ENCODE data around the gene FAM8A1.

DNA sequence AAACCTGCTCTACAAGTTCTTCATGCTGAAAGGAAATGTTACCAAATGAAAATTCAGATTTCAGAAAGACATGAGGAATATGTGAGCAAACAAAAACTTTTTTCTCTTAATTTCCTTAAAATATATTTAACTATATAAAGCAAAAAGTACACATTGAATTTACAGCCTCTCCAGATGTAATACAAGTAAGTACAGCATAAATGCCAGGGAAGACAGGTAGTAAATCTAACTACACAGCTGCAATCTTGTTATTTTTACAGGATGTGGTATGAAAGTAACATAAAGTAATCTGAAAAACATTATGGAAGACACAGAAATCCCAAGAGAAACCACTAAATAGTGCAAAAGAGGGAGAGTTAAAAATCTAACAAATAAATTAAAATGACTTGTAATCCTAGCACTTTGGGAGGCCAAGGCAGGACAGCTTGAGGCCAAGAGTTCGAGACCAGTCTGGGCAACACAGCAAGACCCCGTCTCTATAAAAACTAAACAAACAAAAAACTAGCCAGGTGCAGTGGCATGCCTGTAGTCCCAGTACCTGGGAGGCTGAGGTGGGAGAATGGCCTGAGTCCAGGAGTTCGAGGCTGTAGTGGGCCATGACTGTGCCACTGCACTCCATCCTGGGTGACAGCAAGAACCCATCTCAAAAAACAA is 50.7 kb downstream of the FAM8A1 start:
- TF ChIP-seq ZNF329 (CRISPR knock-in tag; IDR thresholded peaks at IDR 0.05; ENCODE audit: low read depth) (no peak), ZNF775 (CRISPR knock-in tag; IDR thresholded peaks at IDR 0.05; ENCODE audit: borderline replicate concordance) (no peak), STAT5B (CRISPR knock-in tag; IDR thresholded peaks at IDR 0.05) (no peak)
- TF ChIP-seq, protein P1, sequence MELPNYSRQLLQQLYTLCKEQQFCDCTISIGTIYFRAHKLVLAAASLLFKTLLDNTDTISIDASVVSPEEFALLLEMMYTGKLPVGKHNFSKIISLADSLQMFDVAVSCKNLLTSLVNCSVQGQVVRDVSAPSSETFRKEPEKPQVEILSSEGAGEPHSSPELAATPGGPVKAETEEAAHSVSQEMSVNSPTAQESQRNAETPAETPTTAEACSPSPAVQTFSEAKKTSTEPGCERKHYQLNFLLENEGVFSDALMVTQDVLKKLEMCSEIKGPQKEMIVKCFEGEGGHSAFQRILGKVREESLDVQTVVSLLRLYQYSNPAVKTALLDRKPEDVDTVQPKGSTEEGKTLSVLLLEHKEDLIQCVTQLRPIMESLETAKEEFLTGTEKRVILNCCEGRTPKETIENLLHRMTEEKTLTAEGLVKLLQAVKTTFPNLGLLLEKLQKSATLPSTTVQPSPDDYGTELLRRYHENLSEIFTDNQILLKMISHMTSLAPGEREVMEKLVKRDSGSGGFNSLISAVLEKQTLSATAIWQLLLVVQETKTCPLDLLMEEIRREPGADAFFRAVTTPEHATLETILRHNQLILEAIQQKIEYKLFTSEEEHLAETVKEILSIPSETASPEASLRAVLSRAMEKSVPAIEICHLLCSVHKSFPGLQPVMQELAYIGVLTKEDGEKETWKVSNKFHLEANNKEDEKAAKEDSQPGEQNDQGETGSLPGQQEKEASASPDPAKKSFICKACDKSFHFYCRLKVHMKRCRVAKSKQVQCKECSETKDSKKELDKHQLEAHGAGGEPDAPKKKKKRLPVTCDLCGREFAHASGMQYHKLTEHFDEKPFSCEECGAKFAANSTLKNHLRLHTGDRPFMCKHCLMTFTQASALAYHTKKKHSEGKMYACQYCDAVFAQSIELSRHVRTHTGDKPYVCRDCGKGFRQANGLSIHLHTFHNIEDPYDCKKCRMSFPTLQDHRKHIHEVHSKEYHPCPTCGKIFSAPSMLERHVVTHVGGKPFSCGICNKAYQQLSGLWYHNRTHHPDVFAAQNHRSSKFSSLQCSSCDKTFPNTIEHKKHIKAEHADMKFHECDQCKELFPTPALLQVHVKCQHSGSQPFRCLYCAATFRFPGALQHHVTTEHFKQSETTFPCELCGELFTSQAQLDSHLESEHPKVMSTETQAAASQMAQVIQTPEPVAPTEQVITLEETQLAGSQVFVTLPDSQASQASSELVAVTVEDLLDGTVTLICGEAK (IDR thresholded peaks at IDR 0.05), result no peak
- TF ChIP-seq, protein P1 (CRISPR knock-in tag; IDR thresholded peaks at IDR 0.05), result no peak
